PC-9 (cell line): ENCODE data around the gene ZNF423. TPM values are rescaled to one million over a fixed set of nuclear protein-coding genes. Genes with fewer than 3 reads are reported as not detected.

ENCODE experiments used
- BruUV-seq: library from RNA; stranded (reverse); fragments of 400-500 nt; replicated peaks from 2 replicates; lab custom pipeline; 2021; lab: Mats Ljungman, UMichigan
- CTCF ChIA-PET: fragments of 300-600 bp; sonication (Branson Sonifier 250); formaldehyde crosslinking; loops from one replicate; lab custom pipeline; 2022; ENCODE audit warnings: antibody characterized with exemption; lab: Charles Lee
- POLR2A ChIA-PET: fragments of 300-600 bp; sonication (Branson Sonifier 250); formaldehyde crosslinking; loops from one replicate; lab custom pipeline; 2022; ENCODE audit warnings: antibody characterized with exemption; ENCODE audit not compliant: unreplicated experiment; lab: Charles Lee
- DNase-seq, 2 experiments: peaks; one replicate each; pipeline versions ENCODE4 v3.0.0 to v3.0.0-alpha.2; 2015 to 2022; ENCODE audit warnings: mixed read lengths in 1 of 2
- H2AFZ ChIP-seq: fragments of 200-600 bp; sonication (generic); 2 replicates; pipeline ENCODE4 v1.8.1; 2017; ENCODE audit warnings: antibody characterized with exemption
- H3F3A ChIP-seq: fragments of 200-600 bp; sonication (generic); 2 replicates; pipeline ENCODE4 v1.8.1; 2017; ENCODE audit warnings: antibody characterized with exemption, mild to moderate bottlenecking, low read depth; ENCODE audit not compliant: insufficient read depth
- H3K27ac ChIP-seq: fragments of 200-600 bp; sonication (generic); 2 replicates; pipeline ENCODE4 v1.6.1; 2016; ENCODE audit warnings: mixed run types
- H3K27me3 ChIP-seq: fragments of 200-600 bp; sonication (generic); 2 replicates; pipeline ENCODE4 v1.6.1; 2016; ENCODE audit warnings: low read depth, mixed run types; ENCODE audit not compliant: insufficient read depth
- H3K36me3 ChIP-seq: fragments of 200-600 bp; sonication (generic); 2 replicates; pipeline ENCODE4 v1.6.1; 2016; ENCODE audit warnings: low read depth, mixed run types
- H3K4me1 ChIP-seq: fragments of 200-600 bp; sonication (generic); replicated peaks from 2 replicates; pipeline ENCODE4 v1.6.1; 2016; ENCODE audit warnings: mixed run types; ENCODE audit not compliant: insufficient read depth
- H3K4me2 ChIP-seq: fragments of 200-600 bp; sonication (generic); 2 replicates; pipeline ENCODE4 v1.6.1; 2017; ENCODE audit warnings: mixed run types
- H3K4me3 ChIP-seq: fragments of 200-600 bp; sonication (generic); 2 replicates; pipeline ENCODE4 v1.6.1; 2016; ENCODE audit warnings: mixed run types
- H3K79me2 ChIP-seq: fragments of 200-600 bp; sonication (generic); 2 replicates; pipeline ENCODE4 v1.6.1; 2017; ENCODE audit warnings: low read depth, mixed run types
- H3K9me2 ChIP-seq: fragments of 200-600 bp; sonication (generic); 2 replicates; pipeline ENCODE4 v1.8.1; 2017; ENCODE audit warnings: mild to moderate bottlenecking; ENCODE audit not compliant: insufficient read depth
- H3K9me3 ChIP-seq: fragments of 200-600 bp; sonication (generic); 2 replicates; pipeline ENCODE4 v1.8.1; 2016; ENCODE audit warnings: low read depth; ENCODE audit not compliant: insufficient read depth
- H4K20me1 ChIP-seq: fragments of 200-600 bp; sonication (generic); 2 replicates; pipeline ENCODE4 v1.8.1; 2017; ENCODE audit not compliant: insufficient read depth
- CTCF ChIP-seq: fragments of 200-600 bp; sonication (generic); conservative IDR thresholded peaks from 2 replicates; pipeline ENCODE4 v1.6.1; 2017; ENCODE audit warnings: mixed run types, antibody characterized with exemption, mild to moderate bottlenecking, moderate library complexity
- EZH2 ChIP-seq: fragments of 200-600 bp; sonication (generic); IDR thresholded peaks from 2 replicates; pipeline ENCODE4 v1.8.0; 2017; ENCODE audit warnings: antibody characterized with exemption, low read depth
- intact Hi-C: fragments of 100-400 bp; cut with micrococcal nuclease; formaldehyde crosslinking; loops from one replicate; pipeline ENCODE4 v1.10.0; 2022; ENCODE audit not compliant: unreplicated experiment
- total RNA-seq: library from RNA; stranded (reverse); gene quantifications from 2 replicates; pipeline ENCODE4 v1.2.3, GENCODE V29; 2021

ZNF423 gene
- total RNA-seq, 1 experiment from 2014 or later: not detected

- peaks cover 70% of the 10 kb centered on the region for H3K27me3 ChIP-seq
- H3K4me2 ChIP-seq: no peak overlapping the region
- no peak overlapping the region for H2AFZ ChIP-seq
- H3K4me1 ChIP-seq: no peaks in the 10 kb centered on the region
- H3K36me3 ChIP-seq: no peaks in the 10 kb centered on the region
- intact Hi-C loops: no loop called here
- no TSS peak for BruUV-seq
- no peaks in the 10 kb centered on the region for H3F3A ChIP-seq
- H3K79me2 ChIP-seq: no peaks in the 10 kb centered on the region
- no peaks in the 10 kb centered on the region for H3K9me2 ChIP-seq
- ChIA-PET POLR2A (no interaction called here), CTCF (interaction anchor here (0.6 kb wide), 1 partner anchor 46 kb away, joined by 7 read pairs; the partner anchor contains the start of gene ZNF423)
- H4K20me1 ChIP-seq: no peaks in the 10 kb centered on the region
- no peak for TF ChIP-seq CTCF
- TF ChIP-seq EZH2: no peak
- H3K27ac ChIP-seq: no peak overlapping the region
- H3K9me3 ChIP-seq: no peaks in the 10 kb centered on the region
- no peak overlapping the region for H3K4me3 ChIP-seq
- no peak for DNase-seq
Measured at GRCh38 chr16:49901711-49902110, 45.8 kb upstream of the ZNF423 start.

- Histone ChIP-seq H3K4me2 (no peak overlapping the region), H2AFZ (no peak overlapping the region), H3K79me2 (no peaks in the 10 kb centered on the region), H3K4me3 (no peak overlapping the region), H3K4me1 (no peaks in the 10 kb centered on the region), H3K9me2 (no peaks in the 10 kb centered on the region), H4K20me1 (no peaks in the 10 kb centered on the region), H3K36me3 (no peaks in the 10 kb centered on the region), H3K27me3 (peaks cover 71% of the 10 kb centered on the region), H3K27ac (no peak overlapping the region), H3F3A (no peaks in the 10 kb centered on the region), H3K9me3 (no peaks in the 10 kb centered on the region)
- no peak for DNase-seq
- intact Hi-C loops: no loop called here
- TF ChIP-seq CTCF (no peak), EZH2 (no peak)
- no TSS peak for BruUV-seq
- POLR2A ChIA-PET: no interaction called here
- CTCF ChIA-PET: no interaction called here
Measured at GRCh38 chr16:49900875-49901274, 45.0 kb upstream of the ZNF423 start.

- H3K4me3 ChIP-seq: no peak overlapping the region
- TF ChIP-seq CTCF (no peak), EZH2 (no peak)
- H3F3A ChIP-seq: no peaks in the 10 kb centered on the region
- no peak for DNase-seq
- H3K4me1 ChIP-seq: no peaks in the 10 kb centered on the region
- no peak overlapping the region for H3K4me2 ChIP-seq
- H4K20me1 ChIP-seq: no peaks in the 10 kb centered on the region
- intact Hi-C loops: no loop called here
- H2AFZ ChIP-seq: no peak overlapping the region
- H3K9me3 ChIP-seq: no peaks in the 10 kb centered on the region
- H3K79me2 ChIP-seq: no peaks in the 10 kb centered on the region
- no peaks in the 10 kb centered on the region for H3K36me3 ChIP-seq
- ChIA-PET CTCF (no interaction called here), POLR2A (no interaction called here)
- H3K27ac ChIP-seq: no peak overlapping the region
- no TSS peak for BruUV-seq
- H3K27me3 ChIP-seq: peaks cover 78% of the 10 kb centered on the region
- no peaks in the 10 kb centered on the region for H3K9me2 ChIP-seq
Measured at GRCh38 chr16:49899991-49900695, 44.2 kb upstream of the ZNF423 start.
